8988T (cell line): Measurements from ENCODE around the gene SMAD3.
"Not testable (repeated sequence)": the region's sequence is repeated elsewhere in the genome, so short reads cannot be mapped to it uniquely, and the experiment has no call there.

Source experiments
- DNase-seq: peaks from one replicate; pipeline ENCODE4 v3.0.0; 2011

The SMAD3 gene

DNA sequence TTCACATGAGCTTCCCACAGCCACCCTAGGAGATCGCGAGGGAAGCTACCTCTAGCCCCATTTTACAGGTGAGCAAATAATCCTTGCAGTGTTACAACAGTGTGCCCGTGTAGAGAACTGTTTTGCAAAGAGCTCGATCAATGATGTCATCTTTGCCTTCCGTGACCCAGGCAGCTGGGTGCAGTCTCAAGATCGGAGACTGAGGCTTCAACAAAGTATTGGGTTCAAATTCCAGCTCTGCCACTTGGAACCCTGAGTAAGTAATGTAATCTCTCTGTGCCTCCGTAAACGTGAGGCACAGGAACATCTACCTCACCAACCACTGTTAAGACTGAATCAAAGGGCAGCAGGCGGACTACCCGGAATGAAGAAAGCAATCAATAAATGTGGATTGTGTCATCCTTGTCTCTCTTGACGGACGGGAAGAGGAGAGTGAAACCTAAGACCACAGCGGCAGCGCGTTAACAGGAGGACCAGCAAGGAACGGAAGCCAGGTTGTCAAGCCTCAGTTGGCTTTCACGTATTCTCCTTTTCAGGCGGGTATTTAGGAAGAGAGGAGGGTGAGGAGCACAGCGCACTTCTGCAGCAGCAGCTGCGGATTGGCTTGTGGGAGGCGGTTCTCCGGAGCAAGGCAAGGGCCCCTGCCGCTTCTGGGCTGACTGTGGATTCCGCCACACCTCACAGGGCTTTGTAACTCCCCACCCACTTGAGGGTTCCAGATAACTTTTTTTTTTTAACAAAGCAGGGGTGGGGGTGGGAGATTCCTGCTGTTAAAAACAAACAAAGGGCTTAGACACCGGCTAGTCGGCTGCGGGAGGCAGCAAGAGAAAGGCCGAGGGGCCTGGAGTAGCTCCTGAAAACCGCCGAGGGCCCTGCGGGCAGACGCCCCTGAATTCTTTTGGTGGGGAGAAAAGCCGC lies 1.5 kb upstream of the SMAD3 start:
- DNase-seq = no peak

DNA sequence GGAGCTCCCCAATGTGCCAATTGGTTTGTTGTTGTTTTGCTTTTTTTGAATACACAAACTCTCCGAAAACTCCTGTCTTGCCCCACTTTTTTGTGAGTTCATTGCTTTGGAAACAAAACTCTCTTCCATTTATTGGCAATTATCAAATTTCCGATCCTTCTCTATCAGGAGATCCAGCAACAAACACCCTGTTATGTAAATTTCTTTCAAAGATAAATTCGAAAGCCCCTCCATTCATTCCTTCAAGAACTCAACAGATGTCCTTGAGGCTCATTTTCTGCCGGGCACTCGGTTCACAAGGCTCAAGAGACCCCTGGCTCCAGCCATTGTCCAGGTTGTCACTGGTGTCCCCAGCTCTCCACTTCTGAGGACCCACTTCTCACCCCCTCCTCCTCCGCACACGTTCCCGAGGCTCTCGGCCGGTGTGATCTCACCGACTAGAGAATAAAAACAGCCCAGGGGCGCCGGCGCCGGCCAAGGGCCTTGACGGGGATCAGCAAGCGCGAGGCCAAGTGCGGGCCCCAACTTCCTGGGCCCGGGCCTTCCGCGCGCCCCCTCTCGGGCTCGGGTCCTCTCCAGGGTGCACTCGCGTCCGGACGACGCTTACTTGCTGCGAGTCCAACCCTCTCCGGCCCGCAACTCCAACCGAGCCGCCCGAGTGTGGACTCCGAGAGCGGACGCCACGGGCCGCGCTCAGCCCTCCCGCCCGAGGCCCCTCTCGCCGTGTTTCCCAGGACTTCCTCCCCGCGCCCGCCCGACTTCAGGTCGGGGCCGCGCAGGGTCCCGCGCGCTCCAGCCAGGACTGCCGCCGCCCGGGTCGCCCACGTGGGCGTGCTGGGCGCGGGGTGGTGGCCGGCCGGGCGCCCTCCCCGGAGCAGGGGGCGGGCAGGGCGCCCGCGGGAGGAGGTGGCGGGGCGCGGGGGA lies 533 bp upstream of the SMAD3 start:
- peak; percentile 39 for DNase-seq

DNA sequence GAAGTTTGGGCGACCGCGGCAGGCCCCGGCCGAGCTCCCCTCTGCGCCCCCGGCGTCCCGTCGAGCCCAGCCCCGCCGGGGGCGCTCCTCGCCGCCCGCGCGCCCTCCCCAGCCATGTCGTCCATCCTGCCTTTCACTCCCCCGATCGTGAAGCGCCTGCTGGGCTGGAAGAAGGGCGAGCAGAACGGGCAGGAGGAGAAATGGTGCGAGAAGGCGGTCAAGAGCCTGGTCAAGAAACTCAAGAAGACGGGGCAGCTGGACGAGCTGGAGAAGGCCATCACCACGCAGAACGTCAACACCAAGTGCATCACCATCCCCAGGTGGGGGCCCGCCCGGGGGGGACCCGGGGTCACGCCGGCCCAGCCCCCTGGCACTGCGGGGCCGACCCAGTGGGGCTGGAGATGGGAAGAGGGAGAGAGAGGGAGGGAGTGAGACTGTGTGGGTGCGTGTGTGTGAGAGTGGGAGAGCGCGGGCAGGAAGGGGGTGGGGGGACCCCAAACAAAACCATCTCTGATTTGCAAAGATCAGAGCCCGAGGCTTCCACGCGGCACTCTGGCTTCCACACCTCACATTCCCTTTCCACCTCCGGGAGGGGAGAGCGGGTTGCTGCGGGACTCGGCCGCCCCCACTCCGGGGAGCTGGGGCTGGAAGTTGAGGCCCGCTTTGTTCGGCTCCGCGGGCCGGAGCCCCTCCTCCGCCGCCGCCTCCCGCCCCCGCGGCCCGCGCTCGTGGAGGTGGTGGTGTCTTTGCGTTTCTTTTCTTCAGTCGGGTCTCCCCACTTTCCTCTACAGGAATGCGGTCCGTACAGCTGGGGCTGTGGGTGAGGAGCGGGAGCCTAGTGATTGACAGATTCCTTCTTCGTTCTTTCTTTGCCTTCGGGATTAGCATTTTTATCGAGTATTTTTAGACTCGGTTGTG lies 898 bp downstream of the SMAD3 start:
- DNase-seq = no peak

DNA sequence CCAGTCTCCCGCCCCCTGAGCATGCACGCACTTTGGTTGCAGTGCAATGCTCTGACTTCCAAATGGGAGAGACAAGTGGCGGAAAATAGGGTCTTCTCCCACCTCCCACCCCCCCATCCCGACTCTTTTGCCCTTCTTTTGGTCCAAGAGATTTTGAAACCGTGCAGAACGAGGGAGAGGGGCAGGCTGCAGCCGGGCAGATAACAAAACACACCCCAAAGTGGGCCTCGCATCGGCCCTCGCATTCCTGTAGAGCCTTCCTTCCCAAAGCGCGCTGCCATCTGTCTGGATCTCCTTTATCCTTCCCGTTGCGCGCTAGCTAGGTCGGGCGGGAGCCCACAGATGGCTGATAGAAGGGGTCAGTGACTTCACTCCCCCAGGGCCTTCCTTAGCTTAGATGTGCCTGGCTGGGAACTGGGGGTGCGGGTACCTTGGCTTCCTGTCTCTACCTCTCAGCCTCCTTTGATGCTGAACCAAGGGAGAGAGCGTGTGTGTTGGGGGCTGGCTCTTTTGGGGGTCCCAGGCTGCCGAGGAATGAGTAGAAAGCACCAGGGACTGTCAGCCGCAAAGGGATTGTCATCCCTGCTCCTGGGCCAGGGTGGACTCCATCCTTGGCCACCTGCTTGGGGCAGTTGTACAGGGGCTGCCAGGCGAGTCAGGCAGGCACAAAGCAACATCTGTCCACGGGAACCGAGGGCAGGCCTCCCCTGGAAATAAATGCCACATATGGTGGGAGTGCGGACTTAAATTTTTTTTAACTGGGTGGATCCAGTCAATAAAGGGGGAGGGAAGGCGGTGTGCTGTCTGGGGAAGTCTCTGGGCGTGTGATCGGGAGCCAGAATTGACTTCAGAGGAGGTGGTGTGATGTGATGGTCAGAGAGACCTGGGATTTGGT lies 1.8 kb downstream of the SMAD3 start:
- DNase-seq = no peak

DNA sequence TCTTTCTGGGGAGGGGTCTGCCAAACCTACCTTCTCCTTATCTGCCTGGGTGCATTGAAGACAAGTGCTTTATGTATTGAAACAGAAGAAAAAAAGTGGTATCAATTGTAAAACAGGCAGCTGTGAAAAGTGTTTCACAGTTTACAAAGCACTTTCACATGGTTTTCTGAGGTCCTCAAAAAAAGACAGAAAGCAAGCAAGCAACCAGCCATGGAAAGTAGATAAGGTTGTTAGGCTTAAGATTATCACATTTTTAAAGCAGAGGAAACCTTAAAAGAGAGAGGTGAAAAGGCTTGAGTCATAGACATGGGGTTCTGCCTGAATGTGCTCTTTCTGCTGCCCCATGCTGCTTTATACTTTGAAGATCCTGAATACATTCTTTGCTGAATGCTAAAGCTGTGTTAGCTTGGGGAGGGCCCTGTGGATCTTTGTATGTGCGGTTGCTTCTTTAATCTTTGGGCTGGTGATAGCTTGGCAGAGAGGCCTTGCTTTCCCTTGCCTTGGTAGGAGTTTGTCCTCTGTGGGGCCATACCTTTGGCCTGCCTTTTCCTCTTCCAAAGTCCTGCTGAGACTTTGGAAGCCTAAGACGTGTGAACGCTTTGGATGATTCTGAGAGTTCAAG lies 2.6 kb downstream of the SMAD3 start:
- no peak for DNase-seq

DNA sequence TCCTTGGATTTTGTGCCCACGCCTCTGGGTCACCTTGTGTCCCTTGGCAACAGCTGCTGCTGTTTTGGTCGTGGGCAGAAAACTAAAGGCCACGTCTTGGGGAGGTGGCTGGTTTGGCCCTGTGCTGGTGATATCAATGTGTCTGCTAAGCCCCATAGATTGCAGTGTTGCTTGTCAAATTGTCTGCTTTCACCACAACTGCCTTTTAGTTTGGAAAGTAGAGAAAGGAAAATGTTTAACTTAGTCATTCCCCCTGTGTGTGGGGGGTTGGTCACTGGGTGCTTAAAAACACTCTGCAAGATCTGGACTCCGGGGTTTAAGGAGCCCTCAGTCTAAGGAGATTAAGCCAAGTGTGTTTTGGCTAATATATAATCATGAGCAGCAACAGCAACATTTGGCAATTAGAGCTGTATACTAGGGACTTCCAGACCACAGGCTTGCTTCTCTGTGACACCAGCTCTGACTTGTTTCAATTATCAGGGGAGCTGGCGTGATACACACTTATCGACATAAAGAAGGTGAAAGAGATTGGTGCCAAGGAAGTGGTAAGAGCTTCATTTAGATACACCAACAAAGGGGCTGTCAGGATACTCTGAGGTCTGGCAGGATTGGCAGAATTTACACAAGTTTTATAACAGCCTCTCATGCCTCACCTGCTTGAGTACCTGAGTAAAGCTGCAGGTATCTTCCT lies 3.5 kb downstream of the SMAD3 start:
- no peak for DNase-seq

DNA sequence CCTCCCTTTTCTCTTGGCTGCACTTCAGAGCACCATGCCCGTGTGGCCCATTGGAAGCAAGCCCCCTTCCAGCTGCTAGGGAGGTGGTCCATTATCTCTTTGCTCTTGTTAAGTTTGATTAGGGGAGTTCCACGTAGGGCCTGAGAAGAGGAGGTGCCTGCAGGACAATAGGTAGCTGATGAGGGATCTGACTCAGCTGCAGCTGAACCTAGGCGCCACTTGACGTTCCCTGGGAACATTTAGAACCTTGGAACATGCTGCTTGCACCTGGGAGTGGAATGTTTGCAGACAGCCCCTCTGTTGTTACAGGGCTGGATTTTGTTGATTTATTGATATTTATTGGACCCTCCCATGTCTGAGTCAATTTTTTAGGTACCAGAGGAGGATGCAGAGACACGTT lies 4.7 kb downstream of the SMAD3 start:
- DNase-seq = no peak

DNA sequence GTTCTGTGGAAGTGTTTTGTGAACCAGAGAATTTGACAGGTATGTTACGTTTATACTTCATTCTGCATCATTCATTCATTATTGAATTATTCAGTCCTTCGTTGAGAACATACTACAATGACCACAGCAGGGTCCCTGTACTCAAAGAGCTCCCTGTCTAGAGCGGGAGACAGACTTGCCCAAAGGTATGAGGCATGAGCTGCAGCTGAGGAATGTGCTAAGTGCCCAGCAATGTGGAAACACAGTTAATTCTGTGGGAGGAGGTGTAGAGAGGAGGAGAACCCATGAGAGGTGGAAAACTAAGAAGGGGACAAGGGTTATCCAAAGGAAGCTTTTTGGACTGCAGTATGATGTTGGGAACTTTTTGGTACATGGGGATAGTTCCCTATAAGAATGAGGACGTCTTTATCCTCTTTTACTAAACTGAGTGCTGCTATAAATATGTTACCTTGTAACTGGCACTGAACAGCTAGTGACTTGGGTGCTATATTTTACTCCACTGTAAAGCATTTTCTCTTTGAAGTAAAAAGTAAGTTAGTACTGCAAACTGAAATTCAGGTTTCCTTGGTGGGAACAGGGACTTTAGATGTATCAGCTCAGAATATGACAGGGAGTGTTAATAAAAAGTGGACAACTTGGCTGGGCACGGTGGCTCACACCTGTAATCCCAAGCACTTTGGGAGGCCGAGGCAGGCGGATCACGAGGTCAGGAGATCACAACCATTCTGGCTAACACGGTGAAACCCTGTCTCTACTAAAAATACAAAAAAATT lies 5.7 kb downstream of the SMAD3 start:
- no peak for DNase-seq

DNA sequence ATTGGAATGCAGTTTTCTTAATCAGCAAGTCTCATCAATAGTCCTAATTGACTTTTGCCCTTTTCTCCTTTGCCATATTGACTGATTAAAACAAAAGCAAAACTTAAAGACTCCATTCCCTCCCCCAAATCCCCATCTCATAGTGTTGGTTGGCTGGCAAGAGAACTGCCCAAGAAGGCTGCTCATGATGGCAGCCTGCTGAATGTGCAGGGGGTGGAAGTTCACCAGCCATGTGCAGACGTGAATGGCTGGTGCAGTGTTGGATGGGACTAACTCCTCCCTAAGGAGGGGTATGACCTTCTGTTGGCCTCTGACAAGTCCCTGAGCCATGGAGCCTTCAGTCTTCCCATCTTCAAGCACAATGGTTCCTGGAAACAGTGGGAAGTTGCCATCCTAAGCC lies 7.0 kb downstream of the SMAD3 start:
- DNase-seq = no peak

DNA sequence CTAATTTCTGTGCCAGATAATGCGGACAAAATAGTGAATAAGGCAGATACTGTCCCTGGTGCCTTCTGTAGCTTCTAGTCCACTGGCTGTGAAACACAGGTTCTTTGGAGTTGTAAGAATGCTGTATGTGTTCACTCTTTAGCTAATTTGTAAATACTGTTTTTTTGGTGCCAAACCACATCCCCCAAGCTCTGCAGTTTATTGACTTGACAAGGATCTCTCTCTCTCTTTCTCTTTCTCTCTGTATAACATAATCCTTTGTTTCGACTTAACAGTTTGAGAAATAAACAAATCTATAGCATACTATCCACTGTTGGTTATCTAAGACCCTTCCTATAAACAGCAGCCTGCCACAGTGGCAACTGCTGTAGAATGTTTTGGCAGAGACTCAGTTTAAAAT lies 7.6 kb downstream of the SMAD3 start:
- DNase-seq = no peak

DNA sequence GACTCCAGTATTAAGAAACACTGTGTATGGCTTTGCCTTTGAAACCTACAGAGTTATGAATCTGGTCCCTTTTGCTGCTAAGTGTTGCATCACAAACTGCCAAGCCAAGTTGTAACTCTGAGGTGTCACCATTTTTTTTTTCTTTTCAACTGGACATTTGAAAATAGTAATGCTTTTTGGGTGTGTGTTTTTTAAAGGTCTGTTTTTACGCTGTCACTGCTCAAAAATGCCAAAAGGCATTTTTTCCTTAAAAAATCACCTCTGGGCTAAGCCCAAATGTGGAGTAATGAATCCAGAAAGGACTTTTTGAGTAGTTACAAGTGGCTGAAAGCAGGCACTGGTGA lies 9.5 kb downstream of the SMAD3 start:
- no peak for DNase-seq

DNA sequence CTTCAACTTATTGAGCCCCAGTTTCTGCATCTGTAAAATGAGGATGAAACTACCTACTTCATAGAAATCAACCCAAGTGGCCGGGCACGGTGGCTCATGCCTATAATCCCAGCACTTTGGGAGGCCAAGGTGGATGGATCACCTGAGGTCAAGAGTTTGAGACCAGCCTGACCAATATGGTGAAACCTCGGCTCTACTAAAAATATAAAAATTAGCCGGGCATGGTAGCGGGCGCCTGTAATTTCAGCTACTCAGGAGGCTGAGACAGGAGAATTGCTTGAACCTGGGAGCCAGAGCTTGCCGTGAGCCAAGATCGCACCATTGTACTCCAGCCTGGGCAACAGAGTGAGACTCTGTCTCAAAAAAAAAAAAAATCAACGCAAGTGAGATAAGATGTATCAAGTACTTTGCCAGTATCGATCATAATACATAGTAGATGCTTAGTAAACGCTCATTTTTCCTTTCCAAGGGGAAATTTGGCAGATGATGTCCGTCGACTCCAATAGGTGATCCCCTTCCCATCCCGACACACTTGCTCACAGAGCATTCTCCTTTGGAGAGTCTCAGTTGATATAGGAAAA lies 10.2 kb downstream of the SMAD3 start:
- not testable (repeated sequence) for DNase-seq

DNA sequence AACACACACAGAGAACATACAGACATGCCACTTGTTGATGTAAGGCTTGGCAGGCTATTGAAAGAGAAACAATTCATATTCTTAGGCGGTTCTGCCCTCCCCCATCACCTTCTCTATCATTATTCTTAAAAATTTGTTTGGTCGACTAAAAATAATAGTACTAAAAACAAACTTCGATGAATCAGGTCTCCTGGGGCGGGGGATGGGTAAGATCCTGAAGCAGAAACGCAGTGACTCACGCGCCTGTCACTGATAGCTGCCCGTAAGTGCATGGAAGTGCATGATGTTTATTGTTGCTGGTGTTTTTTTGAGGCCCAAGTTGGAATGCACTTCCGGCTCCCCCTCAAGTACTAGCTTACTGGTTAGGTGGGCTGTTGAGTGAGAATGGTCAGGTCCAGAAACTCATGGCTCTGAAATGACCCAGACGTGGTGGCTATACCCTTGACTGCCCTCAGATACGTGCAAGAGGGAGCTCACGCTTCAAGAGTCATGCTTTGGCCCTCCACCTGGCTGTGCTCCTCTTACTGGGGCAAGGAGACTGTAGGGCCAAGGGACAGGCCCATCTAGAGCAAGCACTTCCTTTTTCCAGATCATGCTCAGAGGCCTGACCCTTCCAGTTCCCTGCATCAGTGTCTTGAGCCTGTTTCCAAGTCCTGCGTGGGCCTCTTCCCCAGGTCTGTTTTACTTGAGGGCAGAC lies 10.9 kb downstream of the SMAD3 start:
- DNase-seq = no peak

DNA sequence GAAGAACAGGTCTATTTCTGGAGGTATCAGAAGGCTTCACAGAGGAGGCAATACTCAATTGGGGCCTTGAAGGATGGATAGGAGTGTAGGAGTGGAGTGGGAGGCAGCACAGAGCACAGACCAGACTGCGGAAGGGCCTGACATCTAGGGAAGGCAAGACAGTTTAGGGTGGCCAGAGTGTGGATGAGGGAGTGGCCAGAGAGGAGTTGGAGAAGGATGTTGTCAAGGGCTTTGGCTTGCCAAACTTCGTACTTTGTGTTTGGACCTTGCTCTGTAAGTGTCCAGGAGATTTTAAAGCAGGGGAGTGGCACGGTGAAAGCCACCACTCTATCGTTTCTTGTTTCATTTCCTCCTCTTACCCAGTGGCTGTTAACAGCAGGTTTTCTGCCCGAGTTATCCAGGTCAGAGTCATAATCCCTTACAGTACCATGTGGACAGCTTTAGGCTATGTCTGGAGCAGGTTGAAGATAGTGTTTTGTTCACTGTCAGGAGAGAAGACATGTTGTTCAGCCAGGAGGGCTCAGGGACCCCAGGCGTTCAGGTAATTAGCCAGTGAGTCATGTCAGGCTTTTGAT lies 12.3 kb downstream of the SMAD3 start:
- no peak for DNase-seq

DNA sequence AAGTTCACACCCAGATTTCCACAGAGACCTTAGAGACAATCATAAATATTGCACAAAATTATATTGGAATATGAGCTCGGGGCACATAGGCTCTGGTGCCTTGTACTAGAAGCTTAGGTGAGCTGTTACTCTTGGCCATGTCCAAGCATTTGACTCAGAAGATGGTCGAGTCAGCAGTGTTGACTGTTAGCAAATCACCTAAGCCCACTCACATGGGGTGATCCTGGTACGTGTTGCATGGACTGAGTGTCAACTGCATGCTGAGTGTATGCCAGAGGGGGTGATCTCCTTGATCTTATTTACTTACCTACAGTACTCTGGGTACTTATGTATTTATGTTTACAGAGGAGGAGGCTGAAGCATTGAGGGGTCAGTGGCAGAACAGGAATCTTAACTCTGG lies 14.0 kb downstream of the SMAD3 start:
- DNase-seq = no peak

DNA sequence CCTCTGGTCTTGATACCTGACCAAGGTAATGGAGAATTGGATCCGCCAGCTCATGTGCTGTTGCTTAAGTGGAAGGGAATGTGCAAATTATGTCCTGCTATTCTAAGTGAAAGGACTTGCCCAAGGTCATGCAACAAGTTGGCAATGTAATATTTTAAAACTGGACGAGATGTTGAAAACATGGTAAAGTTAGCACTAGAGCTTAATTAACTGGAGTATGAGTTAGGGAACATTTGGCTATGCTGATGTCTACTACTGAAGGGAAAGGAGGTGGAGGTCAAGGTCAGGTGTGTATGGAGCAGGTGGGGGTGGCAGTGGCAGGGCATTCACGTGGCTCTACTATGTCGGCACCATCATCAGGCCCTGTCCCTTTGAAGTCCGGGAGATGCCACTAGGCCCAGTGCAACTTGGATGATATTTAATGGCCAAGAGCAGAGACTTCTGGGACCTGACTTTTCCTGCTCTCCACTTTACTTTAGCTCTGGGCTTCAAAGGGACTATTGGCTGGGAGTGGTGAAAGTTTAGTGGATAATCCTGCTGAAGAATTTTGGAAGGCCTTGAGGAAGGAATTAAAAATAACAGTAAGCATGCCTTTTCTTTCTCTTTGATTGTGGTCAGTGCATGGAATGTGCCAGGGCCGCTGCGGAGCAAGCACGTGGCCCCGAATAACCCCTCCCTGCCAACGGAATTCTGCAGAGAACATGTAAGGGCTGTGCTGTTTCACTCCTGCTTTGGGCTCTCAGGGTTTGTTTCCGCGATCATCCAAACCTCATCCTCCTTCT lies 14.9 kb downstream of the SMAD3 start:
- no peak for DNase-seq

DNA sequence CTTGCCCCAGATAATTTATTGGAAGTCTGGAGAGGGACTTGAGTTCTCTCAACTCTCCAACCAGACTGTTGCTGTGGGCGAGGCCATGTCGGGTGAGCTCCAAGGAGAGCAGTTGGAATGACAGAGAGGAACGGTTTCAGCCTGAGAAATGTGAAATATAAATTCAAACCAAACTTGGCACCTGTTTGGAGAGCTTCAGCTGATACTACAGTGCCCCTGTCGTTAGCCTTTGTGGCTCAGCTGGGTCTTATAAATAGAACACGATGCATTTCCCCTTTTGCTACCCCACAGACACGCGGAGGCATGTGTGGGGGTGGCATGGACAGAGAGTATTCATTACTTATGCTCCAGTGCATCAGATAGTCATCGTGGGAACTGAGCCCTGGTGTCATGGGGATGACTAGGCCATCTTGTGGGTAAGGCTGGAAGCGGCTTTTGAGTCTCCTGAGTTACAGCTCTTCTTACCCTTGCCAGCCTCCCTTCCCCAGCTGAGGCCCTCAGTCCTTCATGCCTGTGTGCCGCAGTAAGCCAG lies 15.6 kb downstream of the SMAD3 start:
- no peak for DNase-seq
